Caco-2 (cell line): ENCODE data around the gene SYT4. TPM values are rescaled to one million over a fixed set of nuclear protein-coding genes. Genes with fewer than 3 reads are reported as not detected.

ENCODE experiments used
- BruUV-seq: library from RNA; stranded (reverse); fragments of 400-500 nt; replicated peaks from 2 replicates; lab custom pipeline; 2021; lab: Mats Ljungman, UMichigan
- CTCF ChIA-PET: fragments of 300-600 bp; sonication (Branson Sonifier 250); formaldehyde crosslinking; loops from one replicate; lab custom pipeline; 2022; ENCODE audit warnings: antibody characterized with exemption; lab: Charles Lee
- POLR2A ChIA-PET: fragments of 300-600 bp; sonication (Branson Sonifier 250); formaldehyde crosslinking; loops from one replicate; lab custom pipeline; 2022; ENCODE audit warnings: antibody characterized with exemption; lab: Charles Lee
- DNase-seq, 2 experiments: peaks; one replicate each; pipeline versions ENCODE4 v3.0.0 to v3.0.0-alpha.2; 2020 to 2022
- H3K27me3 ChIP-seq: replicated peaks from 2 replicates; pipeline ENCODE4 v1.6.0; 2011; ENCODE audit warnings: low read length; ENCODE audit not compliant: control insufficient read depth, insufficient read depth
- H3K36me3 ChIP-seq: 2 replicates; pipeline ENCODE4 v1.5.1; 2011; ENCODE audit warnings: low read length; ENCODE audit not compliant: control insufficient read depth, insufficient read depth
- H3K4me1 ChIP-seq: fragments of 250-450 bp; sonication (Bioruptor Pico); 2 replicates; pipeline ENCODE4 v1.5.1; 2020; ENCODE audit warnings: mild to moderate bottlenecking
- H3K4me3 ChIP-seq: 2 replicates; pipeline ENCODE4 v1.5.1; 2011; ENCODE audit warnings: low read depth, mild to moderate bottlenecking, control low read depth, low read length
- H3K9me3 ChIP-seq: fragments of 250-450 bp; sonication (Bioruptor Pico); 2 replicates; pipeline ENCODE4 v1.5.1; 2020; ENCODE audit warnings: mild to moderate bottlenecking, moderate library complexity
- H3K27ac Mint-ChIP-seq: one replicate; pipeline ENCODE4 v1.8.0; 2022; ENCODE audit warnings: mixed read lengths; ENCODE audit not compliant: unreplicated experiment
- H3K27me3 Mint-ChIP-seq: one replicate; pipeline ENCODE4 v1.8.0; 2022; ENCODE audit warnings: mixed read lengths; ENCODE audit not compliant: insufficient read depth, unreplicated experiment
- H3K36me3 Mint-ChIP-seq: one replicate; pipeline ENCODE4 v1.8.0; 2022; ENCODE audit warnings: mild to moderate bottlenecking, mixed read lengths; ENCODE audit not compliant: insufficient read depth, unreplicated experiment
- H3K4me1 Mint-ChIP-seq: one replicate; pipeline ENCODE4 v1.8.0; 2022; ENCODE audit warnings: low read depth, mixed read lengths; ENCODE audit not compliant: unreplicated experiment
- H3K4me3 Mint-ChIP-seq: one replicate; pipeline ENCODE4 v1.8.0; 2022; ENCODE audit warnings: mild to moderate bottlenecking, moderate library complexity, mixed read lengths; ENCODE audit not compliant: unreplicated experiment
- H3K9me3 Mint-ChIP-seq: one replicate; pipeline ENCODE4 v1.8.0; 2022; ENCODE audit warnings: mixed read lengths; ENCODE audit not compliant: unreplicated experiment
- CTCF ChIP-seq, 2 experiments: fragments of 200-600 bp in 1 of 2; IDR thresholded peaks; 1 replicate in 1 of 2; 2 replicates in 1 of 2; pipeline versions ENCODE4 v1.5.1 to v1.8.0; 2011 to 2022; ENCODE audit warnings: antibody characterized with exemption in 1 of 2, control low read depth in 1 of 2, inconsistent platforms in 1 of 2, low read depth in 1 of 2, low read length in 1 of 2, mild to moderate bottlenecking in 1 of 2, moderate library complexity in 1 of 2; ENCODE audit not compliant: insufficient read depth in 1 of 2, severe bottlenecking in 1 of 2, unreplicated experiment in 1 of 2
- intact Hi-C: fragments of 100-400 bp; cut with micrococcal nuclease; formaldehyde crosslinking; loops from one replicate; pipeline ENCODE4 v1.10.0; 2022; ENCODE audit not compliant: unreplicated experiment
- total RNA-seq: library from RNA; stranded (reverse); gene quantifications from 2 replicates; pipeline ENCODE4 v1.2.3, GENCODE V29; 2022

SYT4 gene
- total RNA-seq, 1 experiment from 2014 or later: not detected

- no peak overlapping the region for H3K4me3 Mint-ChIP-seq
- CTCF ChIA-PET: no interaction called here
- BruUV-seq: no TSS peak
- no peak for TF ChIP-seq CTCF (IDR thresholded peaks at IDR 0.05; ENCODE audit: insufficient read depth in 1 of 2, low read depth in 1 of 2, low read length in 1 of 2, severe bottlenecking in 1 of 2, unreplicated experiment in 1 of 2)
- Histone ChIP-seq H3K4me3 (no peak overlapping the region), H3K36me3 (no peaks in the 10 kb centered on the region), H3K27me3 (no peaks in the 10 kb centered on the region), H3K9me3 (no peaks in the 10 kb centered on the region), H3K4me1 (no peaks in the 10 kb centered on the region)
- no peaks in the 10 kb centered on the region for H3K36me3 Mint-ChIP-seq
- H3K27ac Mint-ChIP-seq: no peak overlapping the region
- peaks cover 2% of the 10 kb centered on the region for H3K27me3 Mint-ChIP-seq
- H3K4me1 Mint-ChIP-seq: no peaks in the 10 kb centered on the region
- intact Hi-C loops: no loop called here
- no peak for DNase-seq
- no peaks in the 10 kb centered on the region for H3K9me3 Mint-ChIP-seq
- POLR2A ChIA-PET: no interaction called here
Observed at GRCh38 chr18:43220691-43221090, 56.6 kb downstream of the SYT4 start.

Other genes with a start within 250 kb of the SYT4 start
- gene RIT2, start 161.8 kb downstream of the SYT4 start, total RNA-seq: not detected in 2 replicates